ENCODE results near the gene NAV2. TPM values are rescaled to one million over a fixed set of nuclear protein-coding genes. Genes with fewer than 3 reads are reported as not detected.

The NAV2 gene
- total RNA-seq, 1 donor from 2014 or later = 44.8 TPM

- no peak for TF ChIP-seq CTCF (IDR thresholded peaks at IDR 0.05)
- H3K27ac ChIP-seq = no peak overlapping the region
- intact Hi-C loops (cut with DNase I) = no loop called here
- no peaks in the 10 kb centered on the region for H3K36me3 ChIP-seq
- peaks cover 17% of the 10 kb centered on the region for H3K4me1 ChIP-seq
- no peak for ATAC-seq
- H3K9me3 ChIP-seq = no peaks in the 10 kb centered on the region
- H3K4me3 ChIP-seq = no peak overlapping the region
- H3K27me3 ChIP-seq = no peaks in the 10 kb centered on the region
- DNase-seq = no peak
Observed at GRCh38 chr11:19794161-19794560, 81.5 kb downstream of the NAV2 start.

- H3K27me3 ChIP-seq = no peaks in the 10 kb centered on the region
Observed at GRCh38 chr11:19795082-19795481, 82.4 kb downstream of the NAV2 start.

GRCh38 chr11:19800162-19800561 lies 87.5 kb downstream of the NAV2 start:
- no peak overlapping the region for H3K4me3 ChIP-seq
- no peak for TF ChIP-seq CTCF (IDR thresholded peaks at IDR 0.05)
- H3K4me1 ChIP-seq = peaks cover 9% of the 10 kb centered on the region
- no peaks in the 10 kb centered on the region for H3K36me3 ChIP-seq
- H3K9me3 ChIP-seq = no peaks in the 10 kb centered on the region
- DNase-seq = no peak
- no peaks in the 10 kb centered on the region for H3K27me3 ChIP-seq
- intact Hi-C loops (cut with DNase I) = no loop called here
- no peak overlapping the region for H3K27ac ChIP-seq
- peak; percentile 32 for ATAC-seq

More at GRCh38 chr11:19795082-19795481, 82.4 kb downstream of the NAV2 start:
- Histone ChIP-seq H3K4me3 (no peak overlapping the region), H3K27ac (no peak overlapping the region), H3K4me1 (peaks cover 17% of the 10 kb centered on the region), H3K9me3 (no peaks in the 10 kb centered on the region), H3K36me3 (no peaks in the 10 kb centered on the region)
- TF ChIP-seq CTCF (IDR thresholded peaks at IDR 0.05) = no peak
- DNase-seq (no peak), ATAC-seq (no peak)
- intact Hi-C loops (cut with DNase I) = no loop called here

GRCh38 chr11:19800714-19801519 lies 88.3 kb downstream of the NAV2 start:
- Histone ChIP-seq H3K4me3 (no peak overlapping the region), H3K27me3 (no peaks in the 10 kb centered on the region), H3K9me3 (no peaks in the 10 kb centered on the region), H3K36me3 (no peaks in the 10 kb centered on the region), H3K4me1 (peaks cover 9% of the 10 kb centered on the region), H3K27ac (no peak overlapping the region)
- no peak for DNase-seq
- TF ChIP-seq CTCF (IDR thresholded peaks at IDR 0.05) = no peak
- no peak for ATAC-seq
- intact Hi-C loops (cut with DNase I) = no loop called here

- no peaks in the 10 kb centered on the region for H3K9me3 ChIP-seq
- H3K4me1 ChIP-seq = peaks cover 9% of the 10 kb centered on the region
- H3K4me3 ChIP-seq = no peak overlapping the region
- no peaks in the 10 kb centered on the region for H3K27me3 ChIP-seq
- no peaks in the 10 kb centered on the region for H3K36me3 ChIP-seq
- no peak for TF ChIP-seq CTCF (IDR thresholded peaks at IDR 0.05)
- ATAC-seq (no peak), DNase-seq (no peak)
- H3K27ac ChIP-seq = no peak overlapping the region
- intact Hi-C loops (cut with DNase I) = no loop called here
Observed at GRCh38 chr11:19802773-19803293, 90.2 kb downstream of the NAV2 start.

All from upper lobe of right lung (tissue), 1 donor.